Posterior vena cava (tissue), 2 donors: Measurements from ENCODE around the gene SLC47A1. TPM values are rescaled to one million over a fixed set of nuclear protein-coding genes. Genes with fewer than 3 reads are reported as not detected.
"Not testable (repeated sequence)": the region's sequence is repeated elsewhere in the genome, so short reads cannot be mapped to it uniquely, and the experiment has no call there.

ENCODE experiments used
- DNase-seq: peaks from one replicate; pipeline ENCODE4 v3.0.0-alpha.2; 2020; ENCODE audit warnings: low spot score
- intact Hi-C, 2 donors: fragments of 100-400 bp; cut with DNase I; formaldehyde crosslinking; loops; one replicate each; pipeline versions ENCODE4 v1.14.1 to v1.14.2; 2022 to 2023
- total RNA-seq, 2 donors: library from RNA; stranded (reverse); fragmentation: NEBNext Ultra II Directional; extraction: Animal tissue kit (Norgen Biotek cat#: 25700); gene quantifications; one replicate each; pipeline ENCODE4 v1.2.1, GENCODE V29; 2021
- donor health status: DM: yes; HTN: yes; CAD: no.
- donor health status: DM: yes; HTN: yes; CAD: no.

SLC47A1 gene
- total RNA-seq, 2 donors from 2014 or later = 1.2 to 3.4 TPM

- no peak for DNase-seq
- intact Hi-C loops = no loop called here
Observed at GRCh38 chr17:19579867-19580565, 46.4 kb downstream of the SLC47A1 start.

GRCh38 chr17:19580566-19580920 is 46.9 kb downstream of the SLC47A1 start:
- intact Hi-C loops, DNase-seq: not testable (repeated sequence)

DNA sequence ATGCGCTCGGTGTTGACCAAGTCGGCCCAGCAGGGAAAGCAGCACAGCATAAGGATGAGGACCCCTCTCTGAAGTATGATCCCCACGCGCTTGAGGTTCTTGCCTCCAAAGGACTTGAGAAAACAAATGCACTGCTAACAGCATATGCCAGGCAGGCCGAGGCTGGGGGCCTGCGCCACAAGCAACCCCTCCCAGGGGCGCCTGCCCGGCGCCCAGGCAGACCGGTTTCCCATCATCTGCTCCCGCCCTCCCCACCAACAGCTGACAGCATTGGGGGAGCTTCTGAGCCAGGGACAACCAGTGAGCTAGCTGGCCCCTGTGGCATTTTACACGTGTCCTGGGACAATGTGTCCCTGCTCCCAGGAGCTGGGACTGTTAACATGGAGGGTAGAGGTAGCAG is 48.5 kb downstream of the SLC47A1 start:
- DNase-seq, intact Hi-C loops: not testable (repeated sequence)

- intact Hi-C loops = no loop called here
Observed at GRCh38 chr17:19583871-19584270, 50.2 kb downstream of the SLC47A1 start.

GRCh38 chr17:19590451-19590850 is 56.8 kb downstream of the SLC47A1 start:
- no peak for DNase-seq
- intact Hi-C loops = no loop called here

More at GRCh38 chr17:19583871-19584270, 50.2 kb downstream of the SLC47A1 start:
- no peak for DNase-seq

GRCh38 chr17:19590912-19591551 is 57.4 kb downstream of the SLC47A1 start:
- DNase-seq = no peak
- intact Hi-C loops = no loop called here

DNA sequence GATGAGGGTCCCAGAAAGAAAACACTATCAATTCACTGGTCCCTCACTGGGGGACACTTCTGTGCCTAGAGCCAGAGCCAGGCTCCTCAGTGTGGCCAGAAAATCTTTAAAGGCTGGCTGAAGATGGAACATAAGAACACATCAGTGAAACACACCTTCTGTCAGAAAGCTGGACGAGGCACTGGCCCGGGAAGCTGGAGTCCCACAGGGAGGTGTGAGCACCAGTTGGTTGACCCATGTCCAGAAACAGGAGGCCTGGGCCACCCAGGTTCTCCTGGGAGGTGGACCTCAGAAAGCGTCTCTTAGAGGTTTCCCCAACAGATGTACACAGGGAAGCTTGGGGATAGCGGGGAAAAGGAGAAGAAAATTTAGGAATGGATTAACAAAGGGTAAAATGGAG is 58.7 kb downstream of the SLC47A1 start:
- DNase-seq = no peak
- intact Hi-C loops = no loop called here

- intact Hi-C loops = no loop called here
- DNase-seq = no peak
Observed at GRCh38 chr17:19596869-19597268, 63.2 kb downstream of the SLC47A1 start.

GRCh38 chr17:19610311-19610710 is 76.7 kb downstream of the SLC47A1 start:
- intact Hi-C loops = no loop called here
- no peak for DNase-seq

DNA sequence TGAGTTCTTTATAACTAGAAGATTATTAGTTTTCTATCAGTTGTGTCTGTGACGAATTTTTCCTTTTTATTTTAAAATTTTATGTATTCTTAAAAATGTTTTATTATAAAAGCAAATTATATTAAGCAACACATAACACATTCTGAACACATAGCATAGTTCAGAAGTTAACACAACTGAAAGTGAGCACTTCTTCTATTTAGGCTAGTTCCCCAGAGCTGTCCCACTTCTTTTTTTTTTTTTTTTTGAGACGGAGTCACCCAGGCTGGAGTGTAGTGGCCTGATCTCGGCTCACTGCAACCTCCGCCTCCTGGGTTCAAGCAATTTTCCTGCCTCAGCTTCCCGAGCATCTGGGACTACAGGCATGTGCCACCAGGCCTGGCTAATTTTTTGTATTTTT is 77.2 kb downstream of the SLC47A1 start:
- intact Hi-C loops = no loop called here
- no peak for DNase-seq

GRCh38 chr17:19613979-19614378 is 80.3 kb downstream of the SLC47A1 start:
- intact Hi-C loops = no loop called here

DNA sequence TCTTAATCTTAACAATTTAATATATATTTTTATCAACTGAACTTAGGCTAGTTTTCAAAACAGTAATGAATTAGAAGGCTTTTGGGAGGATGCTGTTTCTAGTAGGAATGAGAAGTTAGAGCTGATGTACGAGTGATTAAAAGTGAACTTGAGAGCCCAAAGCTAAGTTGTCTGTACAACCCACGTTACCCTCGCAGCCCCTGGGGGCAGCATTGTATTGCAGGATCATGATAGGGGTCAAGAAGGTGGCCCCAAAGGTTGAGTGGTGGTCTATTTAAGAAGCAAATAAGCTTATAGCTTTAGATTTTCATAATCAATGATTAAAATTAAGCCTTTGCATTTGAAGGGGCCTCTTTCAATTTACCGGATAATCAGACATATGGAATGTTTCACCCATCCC is 81.2 kb downstream of the SLC47A1 start:
- no peak for DNase-seq
- intact Hi-C loops = no loop called here

More at GRCh38 chr17:19613979-19614378, 80.3 kb downstream of the SLC47A1 start:
- no peak for DNase-seq

- intact Hi-C loops = no loop called here
- DNase-seq = no peak
Observed at GRCh38 chr17:19618015-19618414, 84.4 kb downstream of the SLC47A1 start.

DNA sequence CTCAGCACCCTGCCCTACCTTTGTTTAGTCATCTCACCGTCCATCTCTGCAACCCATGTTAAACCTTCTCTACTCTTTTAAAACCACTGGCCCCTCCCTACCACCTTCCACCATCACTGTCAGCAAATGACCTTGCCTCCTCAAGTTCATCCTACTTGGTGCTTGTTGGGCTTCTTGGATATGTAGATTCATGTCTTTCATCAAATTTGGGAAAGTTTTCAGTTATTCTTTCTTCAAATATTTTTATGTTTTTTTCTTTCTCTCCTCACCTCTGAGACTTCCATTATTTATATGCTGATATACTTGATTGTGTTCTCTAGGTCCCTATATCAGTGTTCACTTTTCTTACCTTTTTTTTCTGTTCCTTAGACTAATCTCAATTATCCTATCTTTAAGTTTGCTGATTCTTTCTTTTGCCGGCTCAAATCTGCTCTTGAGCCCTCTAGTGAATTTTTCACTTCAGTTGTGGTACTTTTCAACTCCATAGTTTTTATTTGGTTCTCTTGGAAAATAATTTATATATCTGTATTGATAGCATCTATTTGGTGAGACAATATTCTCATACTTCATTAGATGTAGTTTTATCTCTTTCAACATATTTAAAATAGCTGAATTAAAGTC is 86.2 kb downstream of the SLC47A1 start:
- no peak for DNase-seq
- intact Hi-C loops = no loop called here

DNA sequence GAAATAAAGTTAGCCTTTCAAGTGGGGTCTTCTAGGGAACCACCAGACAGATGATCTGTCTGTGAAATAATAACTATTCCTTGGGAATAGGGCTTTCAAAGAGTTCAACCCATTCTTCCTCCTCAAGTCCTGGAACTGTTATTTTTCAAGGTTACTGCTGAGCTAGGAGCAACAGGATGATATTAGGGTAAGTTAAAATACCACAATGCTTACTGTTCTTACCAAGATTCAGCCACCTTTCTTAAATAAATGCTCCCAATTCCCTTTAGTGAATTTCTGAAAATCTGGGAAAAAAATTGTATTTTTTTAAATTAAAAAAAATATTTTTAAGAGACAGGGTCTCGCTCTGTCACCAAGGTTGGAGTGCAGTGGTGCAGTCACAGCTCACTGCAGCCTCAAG is 88.0 kb downstream of the SLC47A1 start:
- DNase-seq = no peak
- intact Hi-C loops = no loop called here

- intact Hi-C loops = no loop called here
- DNase-seq = no peak
Observed at GRCh38 chr17:19626079-19626478, 92.4 kb downstream of the SLC47A1 start.

Other genes with a start within 250 kb of the SLC47A1 start
- gene B9D1, start 171.1 kb upstream of the SLC47A1 start, total RNA-seq = 1 to 10 TPM; 7.7 to 9.8 TPM
- 10 to 100 TPM; 28.8 to 29.2 TPM for gene MAPK7, start 155.4 kb upstream of the SLC47A1 start, total RNA-seq
- gene MFAP4, start 146.7 kb upstream of the SLC47A1 start, total RNA-seq = 100 to 1,000 TPM; 231 to 371 TPM
- 10 to 100 TPM in 1 of 2 donors, 1 to 10 TPM in 1; 8.4 to 12.6 TPM for gene RNF112, start 122.6 kb upstream of the SLC47A1 start, total RNA-seq
- gene ALDH3A2, start 114.9 kb downstream of the SLC47A1 start, total RNA-seq = 10 to 100 TPM; 38.8 to 45.3 TPM
- gene SLC47A2, start 182.7 kb downstream of the SLC47A1 start, total RNA-seq = not detected
- gene ALDH3A1, start 214.4 kb downstream of the SLC47A1 start, total RNA-seq = under 1 TPM in 1 of 2 donors, not detected in 1; 0.46 TPM